Measurements from ENCODE around the gene CDH5. TPM values are rescaled to one million over a fixed set of nuclear protein-coding genes. Genes with fewer than 3 reads are reported as not detected.

The CDH5 gene
- total RNA-seq, 2 experiments from 2014 or later = not detected

DNA sequence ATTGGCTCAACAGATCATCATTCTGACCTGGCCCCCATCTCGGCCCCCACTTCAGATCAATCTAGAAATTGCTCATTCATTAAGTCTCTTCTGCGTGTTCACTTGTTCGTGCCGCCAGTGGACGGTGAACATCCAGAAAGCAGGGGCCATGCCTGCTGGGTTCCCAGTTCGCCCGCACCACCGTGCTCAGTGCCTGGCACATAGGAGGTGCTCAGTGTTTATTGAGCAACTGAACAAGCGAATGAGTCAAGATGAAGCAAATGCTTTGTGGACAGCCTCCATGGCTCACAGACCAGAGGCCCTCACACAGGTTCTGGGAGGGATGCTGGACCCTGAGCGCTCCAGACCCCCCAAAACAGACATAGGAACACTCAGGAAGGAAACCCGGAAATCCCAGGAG is 74.5 kb downstream of the CDH5 start:
- CTCF ChIA-PET (ENCODE audit: unreplicated experiment) = no interaction called here
- no peaks in the 10 kb centered on the region for H3K9me2 ChIP-seq (ENCODE audit: insufficient read depth, low read length)
- no peaks in the 10 kb centered on the region for H3K9me3 ChIP-seq (ENCODE audit: low read length)
- H3K36me3 ChIP-seq (ENCODE audit: insufficient read depth, low read length) = no peaks in the 10 kb centered on the region
- no peak for DNase-seq (ENCODE audit: low spot score)
- no peak overlapping the region for H2AFZ ChIP-seq (ENCODE audit: low read length)
- no peak overlapping the region for H3K4me2 ChIP-seq (ENCODE audit: low read length)
- POLR2A ChIA-PET = interaction anchor here (0.7 kb wide), 1 partner anchor 9 kb away, joined by 3 read pairs; no protein-coding TSS in a partner anchor
- H3K79me2 ChIP-seq (ENCODE audit: insufficient read depth, low read depth, low read length) = no peaks in the 10 kb centered on the region
- TF ChIP-seq EZH2phosphoT487 (IDR thresholded peaks at IDR 0.05; ENCODE audit: borderline replicate concordance, low read depth, low read length) = no peak
- intact Hi-C loops (cut with micrococcal nuclease; ENCODE audit: unreplicated experiment) = no loop called here
- no peak overlapping the region for H3K27ac ChIP-seq (ENCODE audit: low read depth, low read length, poor library complexity, severe bottlenecking)
- H3K4me1 ChIP-seq (ENCODE audit: insufficient read depth, low read length, poor library complexity, severe bottlenecking) = no peaks in the 10 kb centered on the region
- no TSS peak for BruUV-seq (replicated peaks)
- no peak overlapping the region for H3K4me3 ChIP-seq (ENCODE audit: low read depth, low read length, poor library complexity, severe bottlenecking)
- no peaks in the 10 kb centered on the region for H4K20me1 ChIP-seq (ENCODE audit: insufficient read depth, low read length)

DNA sequence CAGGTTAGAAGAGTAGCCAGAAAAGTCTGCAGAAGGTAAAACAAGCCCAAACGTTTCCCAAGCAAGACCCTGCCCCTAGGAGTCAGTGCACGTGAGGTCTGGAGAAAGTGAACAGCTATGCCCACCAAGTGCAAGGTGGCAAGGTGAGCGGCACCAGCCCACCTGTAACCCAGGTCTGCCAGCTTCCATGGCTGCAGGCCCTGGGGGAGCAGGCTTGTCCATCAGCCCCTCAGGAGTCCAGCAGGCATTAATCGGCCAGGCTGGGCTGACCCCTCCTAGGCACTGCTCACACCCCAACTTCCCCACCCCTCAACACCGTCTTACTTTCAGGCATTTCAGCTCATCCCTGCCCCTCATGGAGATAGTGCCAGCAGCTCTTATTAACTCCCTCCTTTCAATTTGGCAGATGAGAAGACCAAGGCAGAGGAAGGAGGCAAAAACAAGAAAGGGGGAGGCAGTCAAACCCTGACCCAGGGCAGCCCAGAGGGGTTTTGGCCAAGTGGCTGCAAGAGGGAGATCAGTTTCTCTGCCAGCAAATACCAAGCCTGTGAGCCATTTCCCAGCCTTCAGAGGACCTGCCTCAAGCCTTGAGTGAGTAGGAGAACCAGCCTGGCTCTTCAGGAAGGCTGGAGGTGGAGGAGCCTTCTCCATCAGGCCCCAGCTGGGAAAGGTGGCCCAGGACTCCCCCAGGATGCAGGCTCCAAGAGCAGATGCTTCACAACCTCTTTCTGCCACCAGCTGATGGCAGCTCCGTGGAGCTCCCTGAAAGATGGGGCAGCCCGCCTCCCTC is 75.3 kb downstream of the CDH5 start:
- no peaks in the 10 kb centered on the region for H4K20me1 ChIP-seq (ENCODE audit: insufficient read depth, low read length)
- TF ChIP-seq, protein P1, sequence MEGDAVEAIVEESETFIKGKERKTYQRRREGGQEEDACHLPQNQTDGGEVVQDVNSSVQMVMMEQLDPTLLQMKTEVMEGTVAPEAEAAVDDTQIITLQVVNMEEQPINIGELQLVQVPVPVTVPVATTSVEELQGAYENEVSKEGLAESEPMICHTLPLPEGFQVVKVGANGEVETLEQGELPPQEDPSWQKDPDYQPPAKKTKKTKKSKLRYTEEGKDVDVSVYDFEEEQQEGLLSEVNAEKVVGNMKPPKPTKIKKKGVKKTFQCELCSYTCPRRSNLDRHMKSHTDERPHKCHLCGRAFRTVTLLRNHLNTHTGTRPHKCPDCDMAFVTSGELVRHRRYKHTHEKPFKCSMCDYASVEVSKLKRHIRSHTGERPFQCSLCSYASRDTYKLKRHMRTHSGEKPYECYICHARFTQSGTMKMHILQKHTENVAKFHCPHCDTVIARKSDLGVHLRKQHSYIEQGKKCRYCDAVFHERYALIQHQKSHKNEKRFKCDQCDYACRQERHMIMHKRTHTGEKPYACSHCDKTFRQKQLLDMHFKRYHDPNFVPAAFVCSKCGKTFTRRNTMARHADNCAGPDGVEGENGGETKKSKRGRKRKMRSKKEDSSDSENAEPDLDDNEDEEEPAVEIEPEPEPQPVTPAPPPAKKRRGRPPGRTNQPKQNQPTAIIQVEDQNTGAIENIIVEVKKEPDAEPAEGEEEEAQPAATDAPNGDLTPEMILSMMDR (conservative IDR thresholded peaks at IDR 0.05; ENCODE audit: low read length) = no peak
- TF ChIP-seq EZH2phosphoT487 (IDR thresholded peaks at IDR 0.05; ENCODE audit: borderline replicate concordance, low read depth, low read length) = no peak
- H3K4me3 ChIP-seq (ENCODE audit: low read depth, low read length, poor library complexity, severe bottlenecking) = no peak overlapping the region
- H3K9me2 ChIP-seq (ENCODE audit: insufficient read depth, low read length) = no peaks in the 10 kb centered on the region
- no peak for DNase-seq (ENCODE audit: low spot score)
- CTCF ChIA-PET (ENCODE audit: unreplicated experiment) = no interaction called here
- intact Hi-C loops (cut with micrococcal nuclease; ENCODE audit: unreplicated experiment) = no loop called here
- H3K36me3 ChIP-seq (ENCODE audit: insufficient read depth, low read length) = no peaks in the 10 kb centered on the region
- POLR2A ChIA-PET = interaction anchor here (0.7 kb wide), 1 partner anchor 10 kb away, joined by 3 read pairs; no protein-coding TSS in a partner anchor
- H3K4me2 ChIP-seq (ENCODE audit: low read length) = no peak overlapping the region
- H3K79me2 ChIP-seq (ENCODE audit: insufficient read depth, low read depth, low read length) = no peaks in the 10 kb centered on the region
- BruUV-seq (replicated peaks) = no TSS peak
- no peak overlapping the region for H2AFZ ChIP-seq (ENCODE audit: low read length)
- no peaks in the 10 kb centered on the region for H3K4me1 ChIP-seq (ENCODE audit: insufficient read depth, low read length, poor library complexity, severe bottlenecking)
- H3K27ac ChIP-seq (ENCODE audit: low read depth, low read length, poor library complexity, severe bottlenecking) = no peak overlapping the region
- no peaks in the 10 kb centered on the region for H3K9me3 ChIP-seq (ENCODE audit: low read length)

DNA sequence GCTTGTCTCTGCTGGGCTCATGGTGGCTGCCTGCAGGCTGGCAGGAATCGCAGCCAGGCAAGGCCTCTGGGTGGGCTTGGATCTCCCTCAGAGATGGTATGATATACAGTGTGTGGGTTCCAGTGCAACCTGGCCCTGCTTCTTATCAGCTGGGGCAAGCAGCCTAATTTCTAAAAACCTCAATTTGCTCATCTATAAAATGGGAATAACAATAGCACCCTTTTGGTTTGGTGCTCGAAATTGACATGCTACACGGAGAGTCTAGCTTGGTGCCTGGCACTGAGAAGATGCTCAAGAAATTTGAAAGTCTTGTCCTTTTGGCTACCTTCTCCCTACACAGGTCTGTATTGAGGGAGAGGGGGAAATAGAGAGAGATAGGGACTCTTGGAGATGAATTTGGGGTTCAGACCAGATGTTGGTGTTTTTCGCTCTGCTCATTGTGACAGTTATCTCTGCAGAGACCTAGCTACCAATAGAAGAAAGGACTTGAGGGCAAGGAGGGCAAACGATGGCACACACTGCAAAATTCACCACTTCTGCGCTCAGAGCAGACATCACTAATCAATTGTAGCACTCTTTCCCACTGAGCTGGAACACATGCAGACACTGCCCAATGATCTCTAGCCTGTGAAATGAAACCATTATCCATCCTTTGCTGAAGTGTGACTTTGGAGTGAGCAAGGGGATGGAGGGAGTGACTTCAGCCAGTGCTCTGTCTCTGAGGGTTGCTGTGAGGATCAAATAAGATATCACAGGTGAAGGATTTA is 76.2 kb downstream of the CDH5 start:
- no peak for DNase-seq (ENCODE audit: low spot score)
- POLR2A ChIA-PET = interaction anchor here (0.6 kb wide), 1 partner anchor 78 kb away, joined by 3 read pairs; no protein-coding TSS in a partner anchor
- BruUV-seq (replicated peaks) = no TSS peak
- Histone ChIP-seq H3K27ac (ENCODE audit: low read depth, low read length, poor library complexity, severe bottlenecking) (no peak overlapping the region), H2AFZ (ENCODE audit: low read length) (no peak overlapping the region), H3K9me3 (ENCODE audit: low read length) (no peaks in the 10 kb centered on the region), H3K4me3 (ENCODE audit: low read depth, low read length, poor library complexity, severe bottlenecking) (no peak overlapping the region), H3K79me2 (ENCODE audit: insufficient read depth, low read depth, low read length) (no peaks in the 10 kb centered on the region), H3K4me1 (ENCODE audit: insufficient read depth, low read length, poor library complexity, severe bottlenecking) (no peaks in the 10 kb centered on the region), H3K9me2 (ENCODE audit: insufficient read depth, low read length) (no peaks in the 10 kb centered on the region), H4K20me1 (ENCODE audit: insufficient read depth, low read length) (no peaks in the 10 kb centered on the region), H3K36me3 (ENCODE audit: insufficient read depth, low read length) (no peaks in the 10 kb centered on the region), H3K4me2 (ENCODE audit: low read length) (no peak overlapping the region)
- TF ChIP-seq, protein P1 (conservative IDR thresholded peaks at IDR 0.05; ENCODE audit: low read length) = no peak
- TF ChIP-seq EZH2phosphoT487 (IDR thresholded peaks at IDR 0.05; ENCODE audit: borderline replicate concordance, low read depth, low read length) = no peak
- intact Hi-C loops (cut with micrococcal nuclease; ENCODE audit: unreplicated experiment) = no loop called here
- CTCF ChIA-PET (ENCODE audit: unreplicated experiment) = no interaction called here
